Hepatocyte (in vitro differentiated cells): ENCODE data around the gene TRAPPC14. TPM values are rescaled to one million over a fixed set of nuclear protein-coding genes. Genes with fewer than 3 reads are reported as not detected.
A peak's percentile ranks its signal among the peaks of the same experiment; 100 is the strongest.

ENCODE experiments used
- DNase-seq: peaks from one replicate; pipeline ENCODE4 v3.0.0-alpha.2; 2016; ENCODE audit warnings: low spot score
- H2AFZ ChIP-seq: fragments of 200-600 bp; sonication (generic); 2 replicates; pipeline ENCODE4 v1.6.0; 2016; ENCODE audit warnings: antibody characterized with exemption, mild to moderate bottlenecking
- H3K27ac ChIP-seq: fragments of 200-600 bp; sonication (generic); 2 replicates; pipeline ENCODE4 v1.5.1; 2016; ENCODE audit warnings: mild to moderate bottlenecking
- H3K27me3 ChIP-seq: fragments of 200-600 bp; sonication (generic); 2 replicates; pipeline ENCODE4 v1.6.1; 2016
- H3K36me3 ChIP-seq: fragments of 200-600 bp; sonication (generic); replicated peaks from 2 replicates; pipeline ENCODE4 v1.5.1; 2016; ENCODE audit warnings: low read depth; ENCODE audit not compliant: insufficient read depth
- H3K4me1 ChIP-seq: fragments of 200-600 bp; sonication (generic); 2 replicates; pipeline ENCODE4 v1.5.1; 2016; ENCODE audit warnings: mild to moderate bottlenecking, moderate library complexity; ENCODE audit not compliant: insufficient read depth
- H3K4me2 ChIP-seq: fragments of 200-600 bp; sonication (generic); 2 replicates; pipeline ENCODE4 v1.6.0; 2016
- H3K4me3 ChIP-seq: fragments of 200-600 bp; sonication (generic); 2 replicates; pipeline ENCODE4 v1.5.1; 2016; ENCODE audit warnings: mild to moderate bottlenecking
- H3K79me2 ChIP-seq: fragments of 200-600 bp; sonication (generic); 2 replicates; pipeline ENCODE4 v1.6.0; 2017; ENCODE audit warnings: mild to moderate bottlenecking
- H3K9me2 ChIP-seq: fragments of 200-600 bp; sonication (generic); replicated peaks from 2 replicates; pipeline ENCODE4 v1.6.0; 2017; ENCODE audit warnings: mild to moderate bottlenecking; ENCODE audit not compliant: insufficient read depth
- H3K9me3 ChIP-seq: fragments of 200-600 bp; sonication (generic); 2 replicates; pipeline ENCODE4 v1.5.1; 2016; ENCODE audit warnings: low read depth, mild to moderate bottlenecking
- H4K20me1 ChIP-seq: fragments of 200-600 bp; sonication (generic); 2 replicates; pipeline ENCODE4 v1.6.0; 2016; ENCODE audit warnings: mild to moderate bottlenecking; ENCODE audit not compliant: insufficient read depth, poor library complexity, severe bottlenecking
- EZH2 ChIP-seq: fragments of 200-600 bp; sonication (generic); IDR thresholded peaks from 2 replicates; pipeline ENCODE4 v1.6.1; 2016; ENCODE audit warnings: antibody characterized with exemption, mild to moderate bottlenecking, borderline replicate concordance
- EZH2phosphoT487 ChIP-seq: fragments of 200-600 bp; sonication (generic); IDR thresholded peaks from one replicate; pipeline ENCODE4 v1.6.1; 2018; ENCODE audit warnings: antibody characterized with exemption, mild to moderate bottlenecking, low read depth, moderate library complexity; ENCODE audit not compliant: unreplicated experiment, severe bottlenecking
- WGBS: methylation state at CpG from one replicate; pipeline ENCODE4 v1.1.6; 2016; ENCODE audit warnings: low lambda C conversion rate; ENCODE audit errors: missing lambda C conversion rate; 5-methylcytosine and 5-hydroxymethylcytosine counted together
- polyA plus RNA-seq: library from polyadenylated mRNA; unstranded; fragments of >200 nt; fragmentation: Nextera tagmentation; extraction: Ambion mirVana; gene quantifications from 2 replicates; pipeline ENCODE4 v1.2.1, GENCODE V29; 2016
- total RNA-seq: library from RNA; depleted of rRNA; stranded (reverse); fragments of >200 nt; gene quantifications from 2 replicates; pipeline ENCODE4 v1.2.3, GENCODE V29; 2014
- TF ChIP-seq, protein P1 (sequence below): fragments of 200-600 bp; sonication (generic); IDR thresholded peaks from 2 replicates; pipeline ENCODE4 v1.5.1; 2016; ENCODE audit warnings: antibody characterized with exemption, mild to moderate bottlenecking; ENCODE audit not compliant: poor library complexity

The TRAPPC14 gene
- total and polyA plus RNA-seq, 2 experiments from 2014 or later: 14.7 to 18.5 TPM

DNA sequence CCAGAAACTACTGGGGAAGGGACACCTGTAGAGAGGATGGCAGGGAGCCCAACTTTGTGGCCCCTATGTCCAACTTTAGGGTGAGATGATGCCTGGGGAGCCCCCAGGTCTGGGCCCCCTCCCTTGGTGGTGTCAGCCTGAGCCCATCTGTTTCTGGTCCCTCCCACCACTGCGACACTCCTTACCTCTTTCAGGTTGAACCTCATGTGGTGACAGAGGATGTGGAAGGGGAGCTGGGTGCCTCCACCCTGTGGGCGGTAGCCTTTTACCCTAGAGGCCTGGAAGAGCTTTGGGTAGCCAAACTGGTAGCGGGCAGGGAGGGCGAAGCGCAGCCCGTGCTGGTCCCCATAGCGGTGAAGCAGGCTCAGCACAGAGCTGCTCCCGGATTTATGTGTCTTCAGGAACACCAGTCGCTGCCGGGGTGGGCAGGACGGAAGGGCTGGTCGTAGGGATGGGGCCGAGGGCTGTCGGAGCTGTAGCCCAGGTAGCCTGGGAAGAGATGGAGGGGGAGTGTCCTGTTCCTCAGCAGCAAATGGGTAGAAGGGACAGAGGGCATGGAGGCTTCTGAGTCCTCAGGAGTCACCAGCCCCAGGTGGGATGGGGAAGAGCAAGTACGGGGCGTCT lies 7.9 kb upstream of the TRAPPC14 start:
- no peak for DNase-seq
- no peak overlapping the region for H3K27ac ChIP-seq
- H3K27me3 ChIP-seq: peaks cover 12% of the 10 kb centered on the region
- WGBS: 85% methylated on average over 16 of the region's 16 CpGs
- no peaks in the 10 kb centered on the region for H3K9me2 ChIP-seq
- H3K79me2 ChIP-seq: no peaks in the 10 kb centered on the region
- H3K4me3 ChIP-seq: no peak overlapping the region
- H3K9me3 ChIP-seq: no peaks in the 10 kb centered on the region
- no peaks in the 10 kb centered on the region for H4K20me1 ChIP-seq
- H2AFZ ChIP-seq: no peak overlapping the region
- peaks cover 14% of the 10 kb centered on the region for H3K4me1 ChIP-seq
- H3K4me2 ChIP-seq: no peak overlapping the region
- TF ChIP-seq, protein P1, sequence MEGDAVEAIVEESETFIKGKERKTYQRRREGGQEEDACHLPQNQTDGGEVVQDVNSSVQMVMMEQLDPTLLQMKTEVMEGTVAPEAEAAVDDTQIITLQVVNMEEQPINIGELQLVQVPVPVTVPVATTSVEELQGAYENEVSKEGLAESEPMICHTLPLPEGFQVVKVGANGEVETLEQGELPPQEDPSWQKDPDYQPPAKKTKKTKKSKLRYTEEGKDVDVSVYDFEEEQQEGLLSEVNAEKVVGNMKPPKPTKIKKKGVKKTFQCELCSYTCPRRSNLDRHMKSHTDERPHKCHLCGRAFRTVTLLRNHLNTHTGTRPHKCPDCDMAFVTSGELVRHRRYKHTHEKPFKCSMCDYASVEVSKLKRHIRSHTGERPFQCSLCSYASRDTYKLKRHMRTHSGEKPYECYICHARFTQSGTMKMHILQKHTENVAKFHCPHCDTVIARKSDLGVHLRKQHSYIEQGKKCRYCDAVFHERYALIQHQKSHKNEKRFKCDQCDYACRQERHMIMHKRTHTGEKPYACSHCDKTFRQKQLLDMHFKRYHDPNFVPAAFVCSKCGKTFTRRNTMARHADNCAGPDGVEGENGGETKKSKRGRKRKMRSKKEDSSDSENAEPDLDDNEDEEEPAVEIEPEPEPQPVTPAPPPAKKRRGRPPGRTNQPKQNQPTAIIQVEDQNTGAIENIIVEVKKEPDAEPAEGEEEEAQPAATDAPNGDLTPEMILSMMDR: no peak
- no peak for TF ChIP-seq EZH2phosphoT487
- TF ChIP-seq EZH2: no peak
- H3K36me3 ChIP-seq: no peaks in the 10 kb centered on the region

GRCh38 chr7:100163871-100164270 lies 5.3 kb upstream of the TRAPPC14 start:
- Histone ChIP-seq H3K27ac (no peak overlapping the region), H3K4me1 (peaks cover 9% of the 10 kb centered on the region), H3K9me3 (no peaks in the 10 kb centered on the region), H3K27me3 (peaks cover 3% of the 10 kb centered on the region), H3K79me2 (no peaks in the 10 kb centered on the region), H2AFZ (no peak overlapping the region), H3K4me2 (no peak overlapping the region), H3K4me3 (no peak overlapping the region), H4K20me1 (no peaks in the 10 kb centered on the region), H3K9me2 (no peaks in the 10 kb centered on the region), H3K36me3 (no peaks in the 10 kb centered on the region)
- DNase-seq: no peak
- WGBS: 94% methylated on average over 5 of the region's 5 CpGs
- TF ChIP-seq EZH2phosphoT487: no peak

DNA sequence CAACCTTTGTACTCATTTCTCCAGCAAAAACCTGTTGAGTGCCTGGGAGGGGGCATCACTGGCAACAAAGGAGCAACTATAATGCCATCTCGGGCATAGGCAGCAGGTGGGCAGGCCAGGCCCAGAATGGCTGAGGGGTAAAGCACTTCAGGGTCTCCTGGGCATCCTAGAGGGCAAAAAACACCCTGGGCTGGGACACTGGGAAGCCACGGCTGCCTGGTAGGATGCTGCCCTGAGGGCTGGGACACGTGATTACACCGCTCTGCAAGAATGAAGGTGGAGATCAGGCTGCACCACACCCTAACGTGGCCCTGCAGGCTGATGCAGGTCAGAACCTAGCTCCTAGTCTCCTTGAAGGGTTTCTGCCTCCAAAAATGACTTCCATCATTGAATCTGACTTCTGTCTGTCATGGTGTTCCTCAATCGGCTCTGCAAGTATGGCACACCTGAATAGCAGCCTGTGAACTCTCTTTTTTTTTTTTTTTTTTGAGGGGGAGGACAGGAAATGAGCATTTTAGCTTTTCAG lies 4.5 kb upstream of the TRAPPC14 start:
- Histone ChIP-seq H2AFZ (no peak overlapping the region), H3K36me3 (no peaks in the 10 kb centered on the region), H3K9me3 (no peaks in the 10 kb centered on the region), H3K9me2 (no peaks in the 10 kb centered on the region), H3K27ac (no peak overlapping the region), H3K79me2 (peaks cover 3% of the 10 kb centered on the region), H3K4me2 (no peak overlapping the region), H3K4me3 (no peak overlapping the region), H3K4me1 (peaks cover 9% of the 10 kb centered on the region), H4K20me1 (no peaks in the 10 kb centered on the region), H3K27me3 (peaks cover 3% of the 10 kb centered on the region)
- peak; percentile 51 for DNase-seq
- 52% methylated on average over 6 of the region's 6 CpGs for WGBS
- TF ChIP-seq EZH2phosphoT487 (no peak), EZH2 (no peak)
- TF ChIP-seq, protein P1: no peak

- Histone ChIP-seq H3K79me2 (peaks cover 12% of the 10 kb centered on the region), H3K4me1 (peaks cover 11% of the 10 kb centered on the region), H3K27ac (no peak overlapping the region), H3K4me2 (no peak overlapping the region), H3K36me3 (no peaks in the 10 kb centered on the region), H2AFZ (no peak overlapping the region), H3K27me3 (no peaks in the 10 kb centered on the region), H3K4me3 (no peak overlapping the region), H3K9me2 (no peaks in the 10 kb centered on the region), H4K20me1 (no peaks in the 10 kb centered on the region), H3K9me3 (no peaks in the 10 kb centered on the region)
- no peak for DNase-seq
- WGBS: 96% methylated on average over 18 of the region's 18 CpGs
- TF ChIP-seq, protein P1: no peak
- TF ChIP-seq EZH2phosphoT487 (no peak), EZH2 (no peak)
Observed at GRCh38 chr7:100160067-100160466, 1.5 kb upstream of the TRAPPC14 start.
